ENCODE data around the gene ATF7IP2. TPM values are rescaled to one million over a fixed set of nuclear protein-coding genes. Genes with fewer than 3 reads are reported as not detected.

Gene ATF7IP2
- total RNA-seq, 2 donors from 2014 or later, result 25.7 to 29.3 TPM

- Mint-ChIP-seq H3K27me3 (ENCODE audit: low read depth) (no peaks in the 10 kb centered on the region), H3K9me3 (no peaks in the 10 kb centered on the region), H3K36me3 (ENCODE audit: insufficient read depth in 2 of 2) (peaks cover 4 to 7% of the 10 kb centered on the region in 2 donors), H3K4me1 (ENCODE audit: low read depth) (peaks cover 27% of the 10 kb centered on the region), H3K4me3 (no peak overlapping the region), H3K27ac (no peak overlapping the region)
- ATAC-seq (replicated peaks in 1 of 2) (no peak), DNase-seq (peak; percentile 44 to 61)
Measured at GRCh38 chr16:10514369-10515055, 128.7 kb downstream of the ATF7IP2 start.

GRCh38 chr16:10517868-10518267 is 132.0 kb downstream of the ATF7IP2 start:
- H3K36me3 Mint-ChIP-seq (ENCODE audit: insufficient read depth in 2 of 2), result peaks cover 0 to 2% of the 10 kb centered on the region in 2 donors
- H3K27ac Mint-ChIP-seq, result no peak overlapping the region
- H3K27me3 Mint-ChIP-seq (ENCODE audit: low read depth), result peaks cover 10% of the 10 kb centered on the region
- ATAC-seq (replicated peaks in 1 of 2) (no peak), DNase-seq (no peak)
- H3K4me3 Mint-ChIP-seq, result no peak overlapping the region
- H3K9me3 Mint-ChIP-seq, result no peaks in the 10 kb centered on the region
- H3K4me1 Mint-ChIP-seq (ENCODE audit: low read depth), result peaks cover 5% of the 10 kb centered on the region

- Mint-ChIP-seq H3K36me3 (ENCODE audit: insufficient read depth in 2 of 2) (peaks cover 0 to 2% of the 10 kb centered on the region in 2 donors), H3K4me3 (no peak overlapping the region), H3K4me1 (ENCODE audit: low read depth) (peaks cover 5% of the 10 kb centered on the region), H3K27ac (no peak overlapping the region), H3K27me3 (ENCODE audit: low read depth) (peaks cover 10% of the 10 kb centered on the region), H3K9me3 (no peaks in the 10 kb centered on the region)
- DNase-seq (no peak), ATAC-seq (replicated peaks in 1 of 2) (no peak)
Measured at GRCh38 chr16:10518479-10519041, 132.7 kb downstream of the ATF7IP2 start.

GRCh38 chr16:10519297-10519696 is 133.4 kb downstream of the ATF7IP2 start:
- Mint-ChIP-seq H3K36me3 (ENCODE audit: insufficient read depth in 2 of 2) (peaks cover 0 to 2% of the 10 kb centered on the region in 2 donors), H3K4me1 (ENCODE audit: low read depth) (peaks cover 5% of the 10 kb centered on the region), H3K27ac (no peak overlapping the region), H3K9me3 (no peaks in the 10 kb centered on the region), H3K4me3 (no peak overlapping the region), H3K27me3 (ENCODE audit: low read depth) (peaks cover 10% of the 10 kb centered on the region)
- no peak for ATAC-seq (replicated peaks in 1 of 2)
- DNase-seq, result no peak

GRCh38 chr16:10519929-10520868 is 134.3 kb downstream of the ATF7IP2 start:
- H3K4me1 Mint-ChIP-seq (ENCODE audit: low read depth), result peaks cover 5% of the 10 kb centered on the region
- ATAC-seq (replicated peaks in 1 of 2) (no peak), DNase-seq (no peak)
- H3K27ac Mint-ChIP-seq, result peak overlapping the region; percentile 84
- peaks cover 0 to 2% of the 10 kb centered on the region in 2 donors for H3K36me3 Mint-ChIP-seq (ENCODE audit: insufficient read depth in 2 of 2)
- peaks cover 10% of the 10 kb centered on the region for H3K27me3 Mint-ChIP-seq (ENCODE audit: low read depth)
- H3K4me3 Mint-ChIP-seq, result no peak overlapping the region
- no peaks in the 10 kb centered on the region for H3K9me3 Mint-ChIP-seq

- Mint-ChIP-seq H3K4me1 (ENCODE audit: low read depth) (peaks cover 5% of the 10 kb centered on the region), H3K36me3 (ENCODE audit: insufficient read depth in 2 of 2) (peaks cover 0 to 2% of the 10 kb centered on the region in 2 donors), H3K4me3 (no peak overlapping the region), H3K27ac (no peak overlapping the region), H3K27me3 (ENCODE audit: low read depth) (peaks cover 10% of the 10 kb centered on the region), H3K9me3 (no peaks in the 10 kb centered on the region)
- ATAC-seq (replicated peaks in 1 of 2) (no peak), DNase-seq (no peak)
Measured at GRCh38 chr16:10520869-10521578, 135.2 kb downstream of the ATF7IP2 start.

GRCh38 chr16:10521681-10522274 is 135.9 kb downstream of the ATF7IP2 start:
- peak; percentile 47 to 51 for ATAC-seq (replicated peaks in 1 of 2)
- peak; percentile 47 to 57 for DNase-seq
- Mint-ChIP-seq H3K4me1 (ENCODE audit: low read depth) (peaks cover 5% of the 10 kb centered on the region), H3K4me3 (no peak overlapping the region), H3K27ac (no peak overlapping the region), H3K27me3 (ENCODE audit: low read depth) (peaks cover 10% of the 10 kb centered on the region), H3K9me3 (no peaks in the 10 kb centered on the region), H3K36me3 (ENCODE audit: insufficient read depth in 2 of 2) (no peaks in the 10 kb centered on the region)

- Mint-ChIP-seq H3K27ac (no peak overlapping the region), H3K9me3 (no peaks in the 10 kb centered on the region), H3K36me3 (ENCODE audit: insufficient read depth in 2 of 2) (no peaks in the 10 kb centered on the region), H3K4me1 (ENCODE audit: low read depth) (peaks cover 5% of the 10 kb centered on the region), H3K4me3 (no peak overlapping the region), H3K27me3 (ENCODE audit: low read depth) (peaks cover 10% of the 10 kb centered on the region)
- no peak for DNase-seq
- ATAC-seq (replicated peaks in 1 of 2), result no peak
Measured at GRCh38 chr16:10522966-10523365, 137.1 kb downstream of the ATF7IP2 start.

- DNase-seq (no peak), ATAC-seq (replicated peaks in 1 of 2) (no peak)
- Mint-ChIP-seq H3K27me3 (ENCODE audit: low read depth) (peaks cover 4% of the 10 kb centered on the region), H3K9me3 (no peaks in the 10 kb centered on the region), H3K4me3 (no peak overlapping the region), H3K36me3 (ENCODE audit: insufficient read depth in 2 of 2) (no peaks in the 10 kb centered on the region), H3K4me1 (ENCODE audit: low read depth) (peaks cover 5% of the 10 kb centered on the region), H3K27ac (no peak overlapping the region)
Measured at GRCh38 chr16:10525214-10525825, 139.5 kb downstream of the ATF7IP2 start.

- H3K27ac Mint-ChIP-seq, result no peak overlapping the region
- H3K4me1 Mint-ChIP-seq (ENCODE audit: low read depth), result peaks cover under 1% of the 10 kb centered on the region
- no peaks in the 10 kb centered on the region for H3K9me3 Mint-ChIP-seq
- ATAC-seq (replicated peaks in 1 of 2) (no peak), DNase-seq (no peak)
- H3K27me3 Mint-ChIP-seq (ENCODE audit: low read depth), result no peaks in the 10 kb centered on the region
- H3K4me3 Mint-ChIP-seq, result no peak overlapping the region
- no peaks in the 10 kb centered on the region for H3K36me3 Mint-ChIP-seq (ENCODE audit: insufficient read depth in 2 of 2)
Measured at GRCh38 chr16:10526962-10527361, 141.1 kb downstream of the ATF7IP2 start.

- ATAC-seq (replicated peaks in 1 of 2) (no peak), DNase-seq (no peak)
- no peak overlapping the region for H3K4me3 Mint-ChIP-seq
- H3K36me3 Mint-ChIP-seq (ENCODE audit: insufficient read depth in 2 of 2), result no peaks in the 10 kb centered on the region
- H3K9me3 Mint-ChIP-seq, result no peaks in the 10 kb centered on the region
- H3K4me1 Mint-ChIP-seq (ENCODE audit: low read depth), result no peaks in the 10 kb centered on the region
- no peak overlapping the region for H3K27ac Mint-ChIP-seq
- H3K27me3 Mint-ChIP-seq (ENCODE audit: low read depth), result no peaks in the 10 kb centered on the region
Measured at GRCh38 chr16:10528635-10529034, 142.8 kb downstream of the ATF7IP2 start.
